Activated T-cell treated with anti-CD3 and anti-CD28 coated beads, Interleukin-2, amount 50 U/mL, for 72 hours (primary cell): Measurements from ENCODE around the gene CDK6. TPM values are rescaled to one million over a fixed set of nuclear protein-coding genes. Genes with fewer than 3 reads are reported as not detected.

Experiments
- ATAC-seq, 2 donors: fragments of 150-1000 bp; cut with Tn5 transposase; replicated peaks in 1 of 2; 2 replicates each; pipeline ENCODE4 v1.10.0; 2021; ENCODE audit warnings: moderate library complexity in 2 of 2, mild to moderate bottlenecking in 1 of 2
- DNase-seq, 2 donors: peaks; one replicate each; pipeline ENCODE4 v3.0.0; 2021 to 2022; ENCODE audit warnings: mixed read lengths in 1 of 2
- H3K27ac Mint-ChIP-seq: one replicate; pipeline ENCODE4 v1.8.0; 2022; ENCODE audit warnings: mild to moderate bottlenecking, moderate library complexity, mixed read lengths
- H3K27me3 Mint-ChIP-seq: one replicate; pipeline ENCODE4 v1.8.0; 2022; ENCODE audit warnings: low read depth, mixed read lengths
- H3K36me3 Mint-ChIP-seq, 2 donors: one replicate each; pipeline ENCODE4 v1.8.0; 2022; ENCODE audit warnings: mixed read lengths in 2 of 2, mild to moderate bottlenecking in 1 of 2; ENCODE audit not compliant: insufficient read depth in 2 of 2
- H3K4me1 Mint-ChIP-seq: one replicate; pipeline ENCODE4 v1.8.0; 2022; ENCODE audit warnings: low read depth, mixed read lengths
- H3K4me3 Mint-ChIP-seq, 2 donors: one replicate each; pipeline ENCODE4 v1.8.0; 2022; ENCODE audit warnings: mild to moderate bottlenecking in 2 of 2, mixed read lengths in 2 of 2, moderate library complexity in 2 of 2
- H3K9me3 Mint-ChIP-seq, 2 donors: one replicate each; pipeline ENCODE4 v1.8.0; 2022; ENCODE audit warnings: mixed read lengths in 2 of 2
- total RNA-seq, 2 donors: library from RNA; stranded (reverse); gene quantifications; one replicate each; pipeline ENCODE4 v1.2.3, GENCODE V29; 2022

CDK6 gene
- total RNA-seq, 2 donors from 2014 or later, result 213 to 256 TPM

- ATAC-seq (no peak), DNase-seq (no peak)
- peak overlapping the region; percentile 3 for H3K27ac Mint-ChIP-seq
- peaks cover 64% of the 10 kb centered on the region for H3K4me1 Mint-ChIP-seq
- no peaks in the 10 kb centered on the region for H3K27me3 Mint-ChIP-seq
- H3K4me3 Mint-ChIP-seq, result no peak overlapping the region
- peaks cover 25 to 43% of the 10 kb centered on the region in 2 donors for H3K36me3 Mint-ChIP-seq
- H3K9me3 Mint-ChIP-seq, result peaks cover 10 to 12% of the 10 kb centered on the region in 2 donors
These were observed 42.6 kb downstream of the CDK6 start for GRCh38 chr7:92793656-92794205.

- peaks cover 29 to 56% of the 10 kb centered on the region in 2 donors for H3K36me3 Mint-ChIP-seq
- no peak for DNase-seq
- no peak overlapping the region for H3K4me3 Mint-ChIP-seq
- peaks cover 13 to 14% of the 10 kb centered on the region in 2 donors for H3K9me3 Mint-ChIP-seq
- peak overlapping the region; percentile 27 for H3K27ac Mint-ChIP-seq
- H3K4me1 Mint-ChIP-seq, result peaks cover 68% of the 10 kb centered on the region
- no peaks in the 10 kb centered on the region for H3K27me3 Mint-ChIP-seq
- no peak for ATAC-seq
These were observed 45.4 kb downstream of the CDK6 start for GRCh38 chr7:92790992-92791391.

GRCh38 chr7:92788559-92789183, 47.7 kb downstream of the CDK6 start:
- H3K27me3 Mint-ChIP-seq, result no peaks in the 10 kb centered on the region
- H3K4me3 Mint-ChIP-seq, result no peak overlapping the region
- DNase-seq (no peak), ATAC-seq (no peak)
- peaks cover 29 to 58% of the 10 kb centered on the region in 2 donors for H3K36me3 Mint-ChIP-seq
- H3K4me1 Mint-ChIP-seq, result peaks cover 67% of the 10 kb centered on the region
- H3K9me3 Mint-ChIP-seq, result peaks cover 13 to 14% of the 10 kb centered on the region in 2 donors
- peak overlapping the region; percentile 29 for H3K27ac Mint-ChIP-seq

- ATAC-seq, result peak in 1 of 2 donors; percentile 44
- Mint-ChIP-seq H3K27ac (peak overlapping the region; percentile 55), H3K4me1 (peaks cover 67% of the 10 kb centered on the region)
These were observed 50.5 kb downstream of the CDK6 start for GRCh38 chr7:92785923-92786322.

GRCh38 chr7:92784935-92785334, 51.4 kb downstream of the CDK6 start:
- DNase-seq (no peak), ATAC-seq (no peak)
- H3K27me3 Mint-ChIP-seq, result no peaks in the 10 kb centered on the region
- no peak overlapping the region for H3K4me3 Mint-ChIP-seq
- H3K4me1 Mint-ChIP-seq, result peaks cover 58% of the 10 kb centered on the region
- peaks cover 5 to 6% of the 10 kb centered on the region in 2 donors for H3K9me3 Mint-ChIP-seq
- peaks cover 13 to 42% of the 10 kb centered on the region in 2 donors for H3K36me3 Mint-ChIP-seq
- peak overlapping the region; percentile 55 for H3K27ac Mint-ChIP-seq

More at GRCh38 chr7:92785923-92786322, 50.5 kb downstream of the CDK6 start:
- Mint-ChIP-seq H3K9me3 (peaks cover 11 to 12% of the 10 kb centered on the region in 2 donors), H3K4me3 (no peak overlapping the region), H3K27me3 (no peaks in the 10 kb centered on the region), H3K36me3 (peaks cover 20 to 50% of the 10 kb centered on the region in 2 donors)
- no peak for DNase-seq

- no peak for ATAC-seq
- peaks cover 6 to 31% of the 10 kb centered on the region in 2 donors for H3K36me3 Mint-ChIP-seq
- H3K4me1 Mint-ChIP-seq, result peaks cover 61% of the 10 kb centered on the region
- no peaks in the 10 kb centered on the region for H3K27me3 Mint-ChIP-seq
- no peak overlapping the region for H3K4me3 Mint-ChIP-seq
- peaks cover 2% of the 10 kb centered on the region in 2 donors for H3K9me3 Mint-ChIP-seq
- peak overlapping the region; percentile 56 for H3K27ac Mint-ChIP-seq
- DNase-seq, result no peak
These were observed 52.8 kb downstream of the CDK6 start for GRCh38 chr7:92783260-92784201.

GRCh38 chr7:92782855-92783254, 53.5 kb downstream of the CDK6 start:
- H3K9me3 Mint-ChIP-seq, result no peaks in the 10 kb centered on the region
- peaks cover 66% of the 10 kb centered on the region for H3K4me1 Mint-ChIP-seq
- H3K36me3 Mint-ChIP-seq, result peaks cover 5 to 34% of the 10 kb centered on the region in 2 donors
- DNase-seq, result no peak
- H3K27me3 Mint-ChIP-seq, result no peaks in the 10 kb centered on the region
- ATAC-seq, result no peak
- H3K4me3 Mint-ChIP-seq, result no peak overlapping the region
- no peak overlapping the region for H3K27ac Mint-ChIP-seq

GRCh38 chr7:92782236-92782635, 54.1 kb downstream of the CDK6 start:
- ATAC-seq (no peak), DNase-seq (no peak)
- H3K27ac Mint-ChIP-seq, result peak overlapping the region; percentile 17
- peaks cover 6 to 36% of the 10 kb centered on the region in 2 donors for H3K36me3 Mint-ChIP-seq
- H3K9me3 Mint-ChIP-seq, result no peaks in the 10 kb centered on the region
- peaks cover 71% of the 10 kb centered on the region for H3K4me1 Mint-ChIP-seq
- H3K4me3 Mint-ChIP-seq, result no peak overlapping the region
- H3K27me3 Mint-ChIP-seq, result no peaks in the 10 kb centered on the region

GRCh38 chr7:92781117-92781720, 55.2 kb downstream of the CDK6 start:
- Mint-ChIP-seq H3K36me3 (peaks cover 12 to 41% of the 10 kb centered on the region in 2 donors), H3K27ac (peak overlapping the region; percentile 60), H3K9me3 (no peaks in the 10 kb centered on the region), H3K4me1 (peaks cover 74% of the 10 kb centered on the region), H3K27me3 (no peaks in the 10 kb centered on the region), H3K4me3 (no peak overlapping the region)
- no peak for ATAC-seq
- no peak for DNase-seq

GRCh38 chr7:92778972-92779371, 57.4 kb downstream of the CDK6 start:
- peaks cover 14 to 49% of the 10 kb centered on the region in 2 donors for H3K36me3 Mint-ChIP-seq
- peaks cover 60% of the 10 kb centered on the region for H3K4me1 Mint-ChIP-seq
- no peak for DNase-seq
- no peak for ATAC-seq
- no peak overlapping the region for H3K4me3 Mint-ChIP-seq
- no peaks in the 10 kb centered on the region for H3K27me3 Mint-ChIP-seq
- peak overlapping the region; percentile 68 for H3K27ac Mint-ChIP-seq
- peaks cover 0 to 2% of the 10 kb centered on the region in 2 donors for H3K9me3 Mint-ChIP-seq

GRCh38 chr7:92777993-92778392, 58.4 kb downstream of the CDK6 start:
- DNase-seq (no peak), ATAC-seq (no peak)
- H3K9me3 Mint-ChIP-seq, result peaks cover 0 to 2% of the 10 kb centered on the region in 2 donors
- H3K27ac Mint-ChIP-seq, result peak overlapping the region; percentile 63
- H3K4me1 Mint-ChIP-seq, result peaks cover 60% of the 10 kb centered on the region
- peaks cover 19 to 52% of the 10 kb centered on the region in 2 donors for H3K36me3 Mint-ChIP-seq
- no peak overlapping the region for H3K4me3 Mint-ChIP-seq
- H3K27me3 Mint-ChIP-seq, result no peaks in the 10 kb centered on the region

GRCh38 chr7:92773808-92774207, 62.6 kb downstream of the CDK6 start:
- DNase-seq (no peak), ATAC-seq (no peak)
- peaks cover 66% of the 10 kb centered on the region for H3K4me1 Mint-ChIP-seq
- H3K4me3 Mint-ChIP-seq, result no peak overlapping the region
- peaks cover 20 to 54% of the 10 kb centered on the region in 2 donors for H3K36me3 Mint-ChIP-seq
- H3K27me3 Mint-ChIP-seq, result no peaks in the 10 kb centered on the region
- H3K9me3 Mint-ChIP-seq, result peaks cover 0 to 2% of the 10 kb centered on the region in 2 donors
- H3K27ac Mint-ChIP-seq, result no peak overlapping the region
